Mesothelial cell of epicardium (in vitro differentiated cells): ENCODE results near the gene IBTK. TPM values are rescaled to one million over a fixed set of nuclear protein-coding genes. Genes with fewer than 3 reads are reported as not detected.
"Not testable (repeated sequence)": the region's sequence is repeated elsewhere in the genome, so short reads cannot be mapped to it uniquely, and the experiment has no call there.

ENCODE experiments used
- DNase-seq, 2 experiments: peaks; one replicate each; pipeline ENCODE4 v3.0.0; 2021; ENCODE audit warnings: low spot score in 2 of 2; ENCODE audit not compliant: unreplicated experiment in 2 of 2
- H3K27ac Mint-ChIP-seq: 2 replicates; pipeline ENCODE4 v1.8.0; 2021; ENCODE audit warnings: mixed read lengths
- H3K27me3 Mint-ChIP-seq: 2 replicates; pipeline ENCODE4 v1.8.0; 2021; ENCODE audit warnings: low read depth, mixed read lengths
- H3K36me3 Mint-ChIP-seq: 2 replicates; pipeline ENCODE4 v1.8.0; 2021; ENCODE audit warnings: mixed read lengths
- H3K4me1 Mint-ChIP-seq: 2 replicates; pipeline ENCODE4 v1.8.0; 2021; ENCODE audit warnings: mixed read lengths
- H3K4me3 Mint-ChIP-seq: 2 replicates; pipeline ENCODE4 v1.8.0; 2021; ENCODE audit warnings: mild to moderate bottlenecking, moderate library complexity, mixed read lengths
- H3K9me3 Mint-ChIP-seq: 2 replicates; pipeline ENCODE4 v1.8.0; 2021; ENCODE audit warnings: mixed read lengths
- total RNA-seq: library from RNA; stranded (reverse); gene quantifications from 3 replicates; pipeline ENCODE4 v1.2.1, GENCODE V29; 2021
- TF ChIP-seq, protein P1 (sequence below): fragments of 200-600 bp; sonication (generic); IDR thresholded peaks from one replicate; pipeline ENCODE4 v1.5.0; 2021; ENCODE audit warnings: antibody characterized with exemption; ENCODE audit not compliant: unreplicated experiment

The IBTK gene, protein sequence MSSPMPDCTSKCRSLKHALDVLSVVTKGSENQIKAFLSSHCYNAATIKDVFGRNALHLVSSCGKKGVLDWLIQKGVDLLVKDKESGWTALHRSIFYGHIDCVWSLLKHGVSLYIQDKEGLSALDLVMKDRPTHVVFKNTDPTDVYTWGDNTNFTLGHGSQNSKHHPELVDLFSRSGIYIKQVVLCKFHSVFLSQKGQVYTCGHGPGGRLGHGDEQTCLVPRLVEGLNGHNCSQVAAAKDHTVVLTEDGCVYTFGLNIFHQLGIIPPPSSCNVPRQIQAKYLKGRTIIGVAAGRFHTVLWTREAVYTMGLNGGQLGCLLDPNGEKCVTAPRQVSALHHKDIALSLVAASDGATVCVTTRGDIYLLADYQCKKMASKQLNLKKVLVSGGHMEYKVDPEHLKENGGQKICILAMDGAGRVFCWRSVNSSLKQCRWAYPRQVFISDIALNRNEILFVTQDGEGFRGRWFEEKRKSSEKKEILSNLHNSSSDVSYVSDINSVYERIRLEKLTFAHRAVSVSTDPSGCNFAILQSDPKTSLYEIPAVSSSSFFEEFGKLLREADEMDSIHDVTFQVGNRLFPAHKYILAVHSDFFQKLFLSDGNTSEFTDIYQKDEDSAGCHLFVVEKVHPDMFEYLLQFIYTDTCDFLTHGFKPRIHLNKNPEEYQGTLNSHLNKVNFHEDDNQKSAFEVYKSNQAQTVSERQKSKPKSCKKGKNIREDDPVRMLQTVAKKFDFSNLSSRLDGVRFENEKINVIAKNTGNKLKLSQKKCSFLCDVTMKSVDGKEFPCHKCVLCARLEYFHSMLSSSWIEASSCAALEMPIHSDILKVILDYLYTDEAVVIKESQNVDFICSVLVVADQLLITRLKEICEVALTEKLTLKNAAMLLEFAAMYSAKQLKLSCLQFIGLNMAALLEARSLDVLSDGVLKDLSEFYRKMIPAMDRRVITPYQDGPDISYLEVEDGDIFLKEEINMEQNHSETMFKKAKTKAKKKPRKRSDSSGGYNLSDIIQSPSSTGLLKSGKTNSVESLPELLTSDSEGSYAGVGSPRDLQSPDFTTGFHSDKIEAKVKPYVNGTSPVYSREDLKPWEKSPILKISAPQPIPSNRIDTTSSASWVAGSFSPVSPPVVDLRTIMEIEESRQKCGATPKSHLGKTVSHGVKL (N-terminal part only)
- 29.4 to 33.3 TPM (median 31.8 TPM) in 3 replicates for total RNA-seq

DNA sequence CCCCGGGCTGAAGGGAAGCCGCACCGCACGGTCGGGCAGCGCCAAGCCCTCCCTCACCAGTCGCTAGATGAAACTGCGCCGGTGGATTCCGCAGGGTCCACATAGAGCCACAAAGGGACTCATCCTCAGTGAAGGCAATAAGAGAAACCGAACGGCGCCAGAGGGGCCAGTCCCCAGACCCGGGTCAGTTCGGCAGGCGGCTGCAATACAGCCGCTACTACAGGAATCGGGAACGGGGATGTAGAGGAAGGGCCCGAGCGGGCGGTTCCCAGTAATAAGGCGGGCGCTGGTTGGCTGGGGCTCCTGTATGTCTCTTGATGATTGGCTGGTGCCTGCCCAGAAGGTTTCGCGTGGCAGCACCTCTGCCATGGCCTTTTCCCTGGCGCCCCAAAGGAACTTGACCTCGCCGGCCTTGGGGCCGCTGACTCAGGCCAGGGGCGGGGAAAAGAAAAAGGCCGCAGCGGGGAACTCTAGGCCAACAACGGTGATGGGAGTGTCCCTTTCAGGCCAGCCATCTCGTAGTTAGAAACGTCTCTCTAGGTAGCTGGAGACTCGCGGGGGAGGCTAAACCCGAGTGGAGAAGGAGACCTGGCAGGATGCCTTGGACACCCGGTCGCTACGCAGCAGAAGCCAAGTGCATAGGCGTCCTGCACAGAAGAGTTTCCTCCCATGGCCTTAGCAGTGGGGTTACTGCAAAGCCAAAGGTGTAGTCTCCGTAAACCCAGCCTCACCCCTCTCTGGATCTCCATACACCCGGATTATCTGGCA is at the start of gene IBTK:
Gene IBTK (minus strand): TSS at position 240 of the 768 bp plus-strand sequence. CDS start 7,258 bp downstream, outside the sequence.
- DNase-seq, result peak; percentile 71 to 93
- no peaks in the 10 kb centered on the region for H3K9me3 Mint-ChIP-seq
- peaks cover 36% of the 10 kb centered on the region for H3K4me1 Mint-ChIP-seq
- TF ChIP-seq, protein P1, sequence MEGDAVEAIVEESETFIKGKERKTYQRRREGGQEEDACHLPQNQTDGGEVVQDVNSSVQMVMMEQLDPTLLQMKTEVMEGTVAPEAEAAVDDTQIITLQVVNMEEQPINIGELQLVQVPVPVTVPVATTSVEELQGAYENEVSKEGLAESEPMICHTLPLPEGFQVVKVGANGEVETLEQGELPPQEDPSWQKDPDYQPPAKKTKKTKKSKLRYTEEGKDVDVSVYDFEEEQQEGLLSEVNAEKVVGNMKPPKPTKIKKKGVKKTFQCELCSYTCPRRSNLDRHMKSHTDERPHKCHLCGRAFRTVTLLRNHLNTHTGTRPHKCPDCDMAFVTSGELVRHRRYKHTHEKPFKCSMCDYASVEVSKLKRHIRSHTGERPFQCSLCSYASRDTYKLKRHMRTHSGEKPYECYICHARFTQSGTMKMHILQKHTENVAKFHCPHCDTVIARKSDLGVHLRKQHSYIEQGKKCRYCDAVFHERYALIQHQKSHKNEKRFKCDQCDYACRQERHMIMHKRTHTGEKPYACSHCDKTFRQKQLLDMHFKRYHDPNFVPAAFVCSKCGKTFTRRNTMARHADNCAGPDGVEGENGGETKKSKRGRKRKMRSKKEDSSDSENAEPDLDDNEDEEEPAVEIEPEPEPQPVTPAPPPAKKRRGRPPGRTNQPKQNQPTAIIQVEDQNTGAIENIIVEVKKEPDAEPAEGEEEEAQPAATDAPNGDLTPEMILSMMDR, result no peak
- peak within 1 kb of the TSS; percentile 96 for H3K4me3 Mint-ChIP-seq
- peak within 1 kb of the TSS; percentile 98 for H3K27ac Mint-ChIP-seq
- peaks cover 1% of the 10 kb centered on the region for H3K36me3 Mint-ChIP-seq
- no peaks in the 10 kb centered on the region for H3K27me3 Mint-ChIP-seq

DNA sequence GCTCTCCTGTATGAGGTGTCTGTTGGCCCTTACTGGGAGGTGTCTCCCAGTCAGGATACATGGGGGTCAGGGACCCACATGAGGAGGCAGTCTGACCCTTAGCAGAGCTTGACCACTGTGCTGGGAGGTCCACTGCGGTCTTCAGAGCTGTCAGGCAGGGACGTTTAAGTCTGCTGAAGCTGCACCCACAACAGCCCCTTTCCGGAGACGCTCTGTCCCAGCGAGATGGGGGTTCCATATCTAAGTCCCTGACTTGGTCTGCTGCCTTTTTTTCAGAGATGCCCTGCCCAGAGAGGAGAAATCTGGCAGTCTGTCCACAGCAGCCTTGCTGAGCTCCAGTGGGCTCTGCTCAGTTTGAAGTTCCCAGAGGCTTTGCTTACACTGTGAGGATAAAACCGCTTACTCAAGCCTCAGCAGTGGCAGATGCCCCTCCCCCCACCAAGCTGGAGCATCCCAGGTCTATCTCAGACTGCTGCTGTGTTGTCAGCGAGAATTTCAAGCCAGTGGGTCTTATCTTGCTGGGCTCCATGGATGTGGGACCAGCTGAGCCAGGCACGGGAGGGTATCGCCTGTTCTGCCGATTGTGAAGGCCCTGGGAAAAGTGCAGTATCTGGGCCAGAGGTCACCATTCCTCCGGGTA is 36.3 kb upstream of the IBTK start:
- H3K4me1 Mint-ChIP-seq, result no peaks in the 10 kb centered on the region
- H3K27ac Mint-ChIP-seq, result no peak overlapping the region
- H3K36me3 Mint-ChIP-seq, result peaks cover 2% of the 10 kb centered on the region
- H3K9me3 Mint-ChIP-seq, result peaks cover 8% of the 10 kb centered on the region
- DNase-seq, result no peak
- TF ChIP-seq, protein P1, result no peak
- H3K4me3 Mint-ChIP-seq, result no peak overlapping the region
- peaks cover 5% of the 10 kb centered on the region for H3K27me3 Mint-ChIP-seq

DNA sequence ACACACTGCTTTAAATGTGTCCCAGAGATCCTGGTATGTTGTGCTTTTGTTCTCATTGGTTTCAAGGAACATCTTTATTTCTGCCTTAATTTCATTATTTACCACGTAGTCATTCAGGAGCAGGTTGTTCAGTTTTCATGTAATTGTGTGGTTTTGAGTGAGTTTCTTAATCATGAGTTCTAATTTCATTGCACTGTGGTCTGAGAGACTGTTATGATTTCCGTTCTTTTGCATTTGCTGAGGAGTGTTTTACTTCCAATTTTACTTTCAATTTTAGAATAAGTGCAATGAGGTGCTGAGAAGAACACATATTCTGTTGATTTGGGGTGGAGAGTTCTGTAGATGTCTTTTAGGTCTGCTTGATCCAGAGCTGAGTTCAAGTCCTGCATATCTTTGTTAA is 34.0 kb upstream of the IBTK start:
- not testable (repeated sequence) for H3K4me3 Mint-ChIP-seq, H3K27me3 Mint-ChIP-seq, H3K4me1 Mint-ChIP-seq, H3K27ac Mint-ChIP-seq, DNase-seq, H3K9me3 Mint-ChIP-seq, H3K36me3 Mint-ChIP-seq

DNA sequence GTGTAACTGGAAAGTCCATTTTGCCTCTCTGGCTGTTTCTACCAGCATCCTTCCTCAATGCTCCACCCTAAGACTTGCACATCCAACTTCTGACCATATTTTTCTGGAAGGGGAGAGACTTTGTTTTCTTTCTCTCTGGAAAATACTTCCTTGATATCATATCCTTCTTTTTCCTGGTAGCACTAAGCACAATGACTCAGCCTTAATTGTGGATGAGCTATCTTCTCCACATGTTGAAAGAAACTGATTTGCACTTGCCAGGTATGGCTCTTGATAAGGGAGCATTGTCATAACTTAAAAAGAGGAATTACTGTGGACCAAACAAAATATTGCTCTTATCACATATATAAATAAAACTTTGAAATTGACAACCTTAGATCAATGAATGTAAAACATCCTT is 30.1 kb upstream of the IBTK start:
- no peak for DNase-seq
- H3K4me3 Mint-ChIP-seq, result no peak overlapping the region
- H3K36me3 Mint-ChIP-seq, result peaks cover 2% of the 10 kb centered on the region
- H3K27ac Mint-ChIP-seq, result no peak overlapping the region
- TF ChIP-seq, protein P1, result no peak
- H3K9me3 Mint-ChIP-seq, result peaks cover 8% of the 10 kb centered on the region
- peaks cover 5% of the 10 kb centered on the region for H3K27me3 Mint-ChIP-seq
- H3K4me1 Mint-ChIP-seq, result no peaks in the 10 kb centered on the region

DNA sequence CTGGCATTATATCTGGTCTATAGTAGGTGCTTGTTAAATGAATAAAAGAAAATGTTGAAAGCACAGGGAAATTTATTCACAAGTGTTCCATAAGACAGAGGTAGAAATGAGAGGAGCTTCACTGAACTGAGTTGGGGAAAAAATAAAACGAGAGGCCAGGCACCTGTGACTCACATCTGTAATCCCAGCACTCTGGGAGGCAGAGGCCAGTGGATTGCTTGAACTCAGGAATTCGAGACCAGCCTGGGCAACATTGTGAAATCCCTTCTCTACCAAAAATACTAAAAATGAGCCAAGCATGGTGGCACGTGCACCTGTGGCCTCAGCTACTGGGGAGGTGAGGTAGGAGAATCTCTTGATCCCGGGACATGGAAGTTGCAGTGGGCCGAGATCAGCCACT is 28.1 kb upstream of the IBTK start:
- DNase-seq, result no peak
- H3K27me3 Mint-ChIP-seq, result peaks cover 1% of the 10 kb centered on the region
- H3K9me3 Mint-ChIP-seq, result peaks cover 4% of the 10 kb centered on the region
- peaks cover 2% of the 10 kb centered on the region for H3K36me3 Mint-ChIP-seq
- H3K4me1 Mint-ChIP-seq, result no peaks in the 10 kb centered on the region
- TF ChIP-seq, protein P1, result no peak
- no peak overlapping the region for H3K27ac Mint-ChIP-seq
- no peak overlapping the region for H3K4me3 Mint-ChIP-seq
